Measurements from ENCODE around the gene CNN2. TPM values are rescaled to one million over a fixed set of nuclear protein-coding genes. Genes with fewer than 3 reads are reported as not detected.
A peak's percentile ranks its signal among the peaks of the same experiment; 100 is the strongest.

The CNN2 gene
- total and polyA plus RNA-seq, 2 of the 13 experiments (the other 11 are each of a cell fraction or from before 2014, with no cell fraction given): 63.6 to 70.0 TPM

DNA sequence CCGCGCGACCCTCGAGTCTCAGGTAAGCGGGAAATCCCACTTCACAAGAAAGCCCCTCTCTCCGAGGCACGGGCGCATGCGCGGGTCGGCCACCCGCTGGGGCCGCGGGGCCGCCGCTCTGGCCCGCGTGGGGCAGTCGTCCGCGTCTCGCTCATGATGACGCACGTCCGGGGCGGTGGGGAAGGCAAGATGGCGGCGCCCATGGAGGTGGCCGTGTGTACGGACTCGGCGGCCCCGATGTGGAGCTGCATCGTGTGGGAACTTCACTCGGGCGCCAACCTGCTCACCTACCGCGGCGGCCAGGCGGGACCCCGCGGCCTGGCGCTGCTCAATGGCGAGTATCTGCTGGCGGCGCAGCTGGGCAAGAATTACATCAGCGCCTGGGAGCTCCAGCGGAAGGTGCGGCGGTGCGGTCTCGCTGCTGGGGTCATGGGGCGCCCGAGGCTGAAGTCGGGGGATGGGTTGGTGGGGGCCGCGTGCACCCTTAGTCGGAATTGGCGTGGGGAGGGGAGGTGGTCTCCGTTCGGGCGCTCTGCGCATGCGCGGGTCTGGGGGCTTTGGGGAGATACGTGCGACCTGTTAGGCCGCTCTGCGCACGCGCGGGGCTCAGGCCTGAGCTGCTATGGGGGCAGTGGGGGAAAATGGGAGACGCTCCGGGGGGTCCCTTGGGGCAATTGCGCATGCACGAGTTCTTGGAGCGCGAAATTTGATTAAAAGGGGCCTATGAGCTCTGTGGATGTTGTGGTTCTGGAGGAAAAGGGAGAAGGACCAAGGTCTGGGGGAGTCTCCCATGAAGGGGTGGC, 42.0 kb upstream of the CNN2 start, which contains the start of gene WDR18 (continued):
- TF ChIP-seq, protein P1, sequence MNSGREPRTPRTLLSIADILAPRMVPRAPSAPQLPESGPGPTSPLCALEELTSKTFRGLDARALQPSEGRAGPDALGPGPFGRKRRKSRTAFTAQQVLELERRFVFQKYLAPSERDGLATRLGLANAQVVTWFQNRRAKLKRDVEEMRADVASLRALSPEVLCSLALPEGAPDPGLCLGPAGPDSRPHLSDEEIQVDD (CRISPR knock-in tag; IDR thresholded peaks at IDR 0.05; ENCODE audit: borderline replicate concordance): peak; percentile 56; the same call in 1 of the 2 replicates
- no peak for TF ChIP-seq ZKSCAN5 (CRISPR knock-in tag; IDR thresholded peaks at IDR 0.05)
- TF ChIP-seq SMARCC2 (IDR thresholded peaks at IDR 0.05): no peak
- no peak for TF ChIP-seq SP5 (CRISPR knock-in tag; IDR thresholded peaks at IDR 0.05; ENCODE audit: borderline replicate concordance, low read depth)
- no peak for TF ChIP-seq ZNF263 (CRISPR knock-in tag; IDR thresholded peaks at IDR 0.05)
- TF ChIP-seq, protein P2, sequence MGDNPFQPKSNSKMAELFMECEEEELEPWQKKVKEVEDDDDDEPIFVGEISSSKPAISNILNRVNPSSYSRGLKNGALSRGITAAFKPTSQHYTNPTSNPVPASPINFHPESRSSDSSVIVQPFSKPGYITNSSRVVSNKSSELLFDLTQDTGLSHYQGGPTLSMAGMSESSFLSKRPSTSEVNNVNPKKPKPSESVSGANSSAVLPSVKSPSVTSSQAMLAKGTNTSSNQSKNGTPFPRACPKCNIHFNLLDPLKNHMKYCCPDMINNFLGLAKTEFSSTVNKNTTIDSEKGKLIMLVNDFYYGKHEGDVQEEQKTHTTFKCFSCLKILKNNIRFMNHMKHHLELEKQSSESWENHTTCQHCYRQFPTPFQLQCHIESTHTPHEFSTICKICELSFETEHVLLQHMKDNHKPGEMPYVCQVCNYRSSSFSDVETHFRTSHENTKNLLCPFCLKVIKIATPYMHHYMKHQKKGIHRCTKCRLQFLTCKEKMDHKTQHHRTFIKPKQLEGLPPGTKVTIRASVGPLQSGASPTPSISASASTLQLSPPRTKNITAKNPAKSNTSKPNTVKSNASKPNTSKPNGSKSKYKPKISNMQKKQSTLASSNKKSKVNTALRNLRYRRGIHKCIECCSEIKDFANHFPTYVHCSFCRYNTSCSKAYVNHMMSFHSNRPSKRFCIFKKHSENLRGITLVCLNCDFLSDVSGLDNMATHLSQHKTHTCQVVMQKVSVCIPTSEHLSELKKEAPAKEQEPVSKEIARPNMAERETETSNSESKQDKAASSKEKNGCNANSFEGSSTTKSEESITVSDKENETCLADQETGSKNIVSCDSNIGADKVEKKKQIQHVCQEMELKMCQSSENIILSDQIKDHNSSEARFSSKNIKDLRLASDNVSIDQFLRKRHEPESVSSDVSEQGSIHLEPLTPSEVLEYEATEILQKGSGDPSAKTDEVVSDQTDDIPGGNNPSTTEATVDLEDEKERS (CRISPR knock-in tag; IDR thresholded peaks at IDR 0.05): no peak
- no peak for TF ChIP-seq SRSF9 (IDR thresholded peaks at IDR 0.05; ENCODE audit: borderline replicate concordance, insufficient read depth, low read depth, low read length, poor library complexity, severe bottlenecking)
- TF ChIP-seq, protein P3, sequence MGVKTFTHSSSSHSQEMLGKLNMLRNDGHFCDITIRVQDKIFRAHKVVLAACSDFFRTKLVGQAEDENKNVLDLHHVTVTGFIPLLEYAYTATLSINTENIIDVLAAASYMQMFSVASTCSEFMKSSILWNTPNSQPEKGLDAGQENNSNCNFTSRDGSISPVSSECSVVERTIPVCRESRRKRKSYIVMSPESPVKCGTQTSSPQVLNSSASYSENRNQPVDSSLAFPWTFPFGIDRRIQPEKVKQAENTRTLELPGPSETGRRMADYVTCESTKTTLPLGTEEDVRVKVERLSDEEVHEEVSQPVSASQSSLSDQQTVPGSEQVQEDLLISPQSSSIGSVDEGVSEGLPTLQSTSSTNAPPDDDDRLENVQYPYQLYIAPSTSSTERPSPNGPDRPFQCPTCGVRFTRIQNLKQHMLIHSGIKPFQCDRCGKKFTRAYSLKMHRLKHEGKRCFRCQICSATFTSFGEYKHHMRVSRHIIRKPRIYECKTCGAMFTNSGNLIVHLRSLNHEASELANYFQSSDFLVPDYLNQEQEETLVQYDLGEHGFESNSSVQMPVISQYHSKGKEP (CRISPR knock-in tag; IDR thresholded peaks at IDR 0.05): peak; percentile 52; the same call in 1 of the 2 replicates
- TF ChIP-seq RXRB (CRISPR knock-in tag; IDR thresholded peaks at IDR 0.05; ENCODE audit: borderline replicate concordance): peak; percentile 70
- peak; percentile 80; the same call in 1 of the 2 replicates for TF ChIP-seq ZNF616 (CRISPR knock-in tag; IDR thresholded peaks at IDR 0.05; ENCODE audit: low read depth)
- TF ChIP-seq ZFP90 (CRISPR knock-in tag; IDR thresholded peaks at IDR 0.05; ENCODE audit: borderline replicate concordance): peak; percentile 30; the same call in 1 of the 2 replicates
- TF ChIP-seq DMAP1 (CRISPR knock-in tag; IDR thresholded peaks at IDR 0.05): peak; percentile 83
- no peak for TF ChIP-seq SRSF4 (IDR thresholded peaks at IDR 0.05; ENCODE audit: low read depth, low read length, poor library complexity, severe bottlenecking)
- no peak for TF ChIP-seq CEBPB (IDR thresholded peaks at IDR 0.05; ENCODE audit: borderline replicate concordance, low read depth, low read length)
- TF ChIP-seq CAMTA2 (CRISPR knock-in tag; IDR thresholded peaks at IDR 0.05; ENCODE audit: borderline replicate concordance): no peak
- TF ChIP-seq, protein P4, sequence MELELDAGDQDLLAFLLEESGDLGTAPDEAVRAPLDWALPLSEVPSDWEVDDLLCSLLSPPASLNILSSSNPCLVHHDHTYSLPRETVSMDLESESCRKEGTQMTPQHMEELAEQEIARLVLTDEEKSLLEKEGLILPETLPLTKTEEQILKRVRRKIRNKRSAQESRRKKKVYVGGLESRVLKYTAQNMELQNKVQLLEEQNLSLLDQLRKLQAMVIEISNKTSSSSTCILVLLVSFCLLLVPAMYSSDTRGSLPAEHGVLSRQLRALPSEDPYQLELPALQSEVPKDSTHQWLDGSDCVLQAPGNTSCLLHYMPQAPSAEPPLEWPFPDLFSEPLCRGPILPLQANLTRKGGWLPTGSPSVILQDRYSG (CRISPR knock-in tag; IDR thresholded peaks at IDR 0.05): no peak
- no peak for TF ChIP-seq SP1 (IDR thresholded peaks at IDR 0.05)
- TF ChIP-seq SP1 (CRISPR knock-in tag; IDR thresholded peaks at IDR 0.05): peak; percentile 67; the same call in 1 of the 2 replicates
- TF ChIP-seq, protein P5, sequence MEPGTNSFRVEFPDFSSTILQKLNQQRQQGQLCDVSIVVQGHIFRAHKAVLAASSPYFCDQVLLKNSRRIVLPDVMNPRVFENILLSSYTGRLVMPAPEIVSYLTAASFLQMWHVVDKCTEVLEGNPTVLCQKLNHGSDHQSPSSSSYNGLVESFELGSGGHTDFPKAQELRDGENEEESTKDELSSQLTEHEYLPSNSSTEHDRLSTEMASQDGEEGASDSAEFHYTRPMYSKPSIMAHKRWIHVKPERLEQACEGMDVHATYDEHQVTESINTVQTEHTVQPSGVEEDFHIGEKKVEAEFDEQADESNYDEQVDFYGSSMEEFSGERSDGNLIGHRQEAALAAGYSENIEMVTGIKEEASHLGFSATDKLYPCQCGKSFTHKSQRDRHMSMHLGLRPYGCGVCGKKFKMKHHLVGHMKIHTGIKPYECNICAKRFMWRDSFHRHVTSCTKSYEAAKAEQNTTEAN (CRISPR knock-in tag; conservative IDR thresholded peaks at IDR 0.05): no peak
- TF ChIP-seq TRIM24 (CRISPR knock-in tag; IDR thresholded peaks at IDR 0.05): no peak

All from HepG2 (cell line).